Measurements from ENCODE around the gene KCNJ10.

Gene KCNJ10

GRCh38 chr1:160018347-160018746, 51.6 kb downstream of the KCNJ10 start:
- no peak for DNase-seq
- Mint-ChIP-seq H3K4me1 (no peaks in the 10 kb centered on the region), H3K27ac (no peak overlapping the region), H3K9me3 (no peaks in the 10 kb centered on the region), H3K4me3 (no peak overlapping the region), H3K27me3 (ENCODE audit: low read depth, poor library complexity) (peaks cover 60% of the 10 kb centered on the region), H3K36me3 (ENCODE audit: low read depth) (no peaks in the 10 kb centered on the region)
- no peak for TF ChIP-seq CTCF (IDR thresholded peaks at IDR 0.05)

GRCh38 chr1:160017592-160017991, 52.4 kb downstream of the KCNJ10 start:
- no peak for TF ChIP-seq CTCF (IDR thresholded peaks at IDR 0.05)
- Mint-ChIP-seq H3K36me3 (ENCODE audit: low read depth) (no peaks in the 10 kb centered on the region), H3K4me1 (no peaks in the 10 kb centered on the region), H3K27me3 (ENCODE audit: low read depth, poor library complexity) (peaks cover 60% of the 10 kb centered on the region), H3K4me3 (no peak overlapping the region), H3K27ac (no peak overlapping the region), H3K9me3 (no peaks in the 10 kb centered on the region)
- no peak for DNase-seq

- H3K4me1 Mint-ChIP-seq = no peaks in the 10 kb centered on the region
- H3K36me3 Mint-ChIP-seq (ENCODE audit: low read depth) = no peaks in the 10 kb centered on the region
Observed at GRCh38 chr1:160011781-160012180, 58.2 kb downstream of the KCNJ10 start.

GRCh38 chr1:160009801-160010200, 60.2 kb downstream of the KCNJ10 start:
- Mint-ChIP-seq H3K36me3 (ENCODE audit: low read depth) (no peaks in the 10 kb centered on the region), H3K27ac (no peak overlapping the region), H3K4me3 (no peak overlapping the region), H3K27me3 (ENCODE audit: low read depth, poor library complexity) (peaks cover 44% of the 10 kb centered on the region), H3K9me3 (no peaks in the 10 kb centered on the region), H3K4me1 (no peaks in the 10 kb centered on the region)
- TF ChIP-seq CTCF (IDR thresholded peaks at IDR 0.05) = no peak
- DNase-seq = no peak

More at GRCh38 chr1:160011781-160012180, 58.2 kb downstream of the KCNJ10 start:
- TF ChIP-seq CTCF (IDR thresholded peaks at IDR 0.05) = no peak
- no peak overlapping the region for H3K4me3 Mint-ChIP-seq
- H3K27me3 Mint-ChIP-seq (ENCODE audit: low read depth, poor library complexity) = peaks cover 54% of the 10 kb centered on the region
- no peak overlapping the region for H3K27ac Mint-ChIP-seq
- no peak for DNase-seq
- no peaks in the 10 kb centered on the region for H3K9me3 Mint-ChIP-seq

- no peak overlapping the region for H3K4me3 Mint-ChIP-seq
- H3K27ac Mint-ChIP-seq = no peak overlapping the region
- no peak for DNase-seq
- H3K27me3 Mint-ChIP-seq (ENCODE audit: low read depth, poor library complexity) = peaks cover 40% of the 10 kb centered on the region
- no peaks in the 10 kb centered on the region for H3K9me3 Mint-ChIP-seq
- H3K36me3 Mint-ChIP-seq (ENCODE audit: low read depth) = no peaks in the 10 kb centered on the region
- H3K4me1 Mint-ChIP-seq = no peaks in the 10 kb centered on the region
- TF ChIP-seq CTCF (IDR thresholded peaks at IDR 0.05) = no peak
Observed at GRCh38 chr1:160009081-160009480, 60.9 kb downstream of the KCNJ10 start.

- DNase-seq = peak; percentile 28
- peaks cover 32% of the 10 kb centered on the region for H3K27me3 Mint-ChIP-seq (ENCODE audit: low read depth, poor library complexity)
- no peak overlapping the region for H3K27ac Mint-ChIP-seq
- no peaks in the 10 kb centered on the region for H3K36me3 Mint-ChIP-seq (ENCODE audit: low read depth)
- peak; percentile 86 for TF ChIP-seq CTCF (IDR thresholded peaks at IDR 0.05)
- no peaks in the 10 kb centered on the region for H3K9me3 Mint-ChIP-seq
- H3K4me1 Mint-ChIP-seq = no peaks in the 10 kb centered on the region
- no peak overlapping the region for H3K4me3 Mint-ChIP-seq
Observed at GRCh38 chr1:160007577-160008200, 62.3 kb downstream of the KCNJ10 start.

All from nephron progenitor cell (in vitro differentiated cells).